Measurements from ENCODE around the gene CNTN1. TPM values are rescaled to one million over a fixed set of nuclear protein-coding genes. Genes with fewer than 3 reads are reported as not detected.

Gene CNTN1
- total RNA-seq, 1 experiment from 2014 or later, result 6.5 TPM

DNA sequence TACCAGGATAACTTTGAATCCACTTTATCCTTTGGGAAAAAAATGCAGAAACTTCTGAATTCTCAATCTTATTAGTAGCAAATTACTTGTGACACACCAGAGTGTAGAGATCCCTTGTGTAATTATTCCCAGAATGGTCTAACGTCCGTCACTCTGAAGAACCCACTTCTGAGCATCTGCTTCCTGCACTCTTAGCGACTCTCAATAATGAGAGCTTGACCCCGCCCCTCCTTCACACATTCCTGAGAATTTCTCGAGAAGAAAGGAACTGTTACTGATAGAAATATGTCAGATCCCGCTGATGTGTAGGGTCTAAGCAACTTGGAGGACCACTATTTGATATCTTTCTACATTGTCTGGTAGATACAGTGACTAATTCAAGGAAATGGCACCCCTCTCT is 277.6 kb downstream of the CNTN1 start:
- H3K79me1 ChIP-seq (ENCODE audit: insufficient read depth, low read depth, low read length, poor library complexity, severe bottlenecking), result no peaks in the 10 kb centered on the region
- peak; percentile 32 for DNase-seq
- no peaks in the 10 kb centered on the region for H4K20me1 ChIP-seq (ENCODE audit: control insufficient read depth, insufficient read depth, insufficient read length)
- Mint-ChIP-seq H3K27ac (no peak overlapping the region), H3K36me3 (ENCODE audit: insufficient read depth in 1 of 3, low read depth in 3 of 3) (no peaks in the 10 kb centered on the region), H3K4me1 (peaks cover 9 to 10% of the 10 kb centered on the region in 2 experiments), H3K27me3 (ENCODE audit: low read depth) (no peaks in the 10 kb centered on the region), H3K9me3 (no peaks in the 10 kb centered on the region), H3K4me3 (no peak overlapping the region)
- H3K14ac ChIP-seq (ENCODE audit: insufficient read depth, low read length), result no peak overlapping the region
- no peak overlapping the region for H2BK120ac ChIP-seq (ENCODE audit: low read depth, low read length, poor library complexity, severe bottlenecking)
- no peak overlapping the region for H4K91ac ChIP-seq (ENCODE audit: insufficient read length, low read depth, low read length)
- no peak overlapping the region for H2BK12ac ChIP-seq (ENCODE audit: insufficient read length, low read depth, low read length)
- no peak overlapping the region for H3K4me2 ChIP-seq (ENCODE audit: insufficient read depth, insufficient read length, low read length)
- no peak overlapping the region for H3K27ac ChIP-seq (ENCODE audit: insufficient read length, low read depth, low read length)
- H3K4me1 ChIP-seq (ENCODE audit: insufficient read depth, low read length), result no peaks in the 10 kb centered on the region
- no peaks in the 10 kb centered on the region for H3K23me2 ChIP-seq (ENCODE audit: insufficient read length, low read depth, low read length, poor library complexity, severe bottlenecking)
- no peak overlapping the region for H2AK5ac ChIP-seq (ENCODE audit: insufficient read length, low read length)
- H3T11ph ChIP-seq (ENCODE audit: low read length), result no peak overlapping the region
- no peak overlapping the region for H3K23ac ChIP-seq (ENCODE audit: insufficient read length, low read depth, low read length)
- WGBS (ENCODE audit: extremely low coverage, insufficient read length, low lambda C conversion rate), result no CpG with 5 or more reads among the region's 6 CpGs
- H3K56ac ChIP-seq (ENCODE audit: insufficient read length, low read depth, low read length), result no peak overlapping the region
- no peaks in the 10 kb centered on the region for H3K79me2 ChIP-seq (ENCODE audit: insufficient read depth, low read length)
- no peak overlapping the region for H2BK15ac ChIP-seq (ENCODE audit: low read depth, low read length)
- TF ChIP-seq, protein P1, sequence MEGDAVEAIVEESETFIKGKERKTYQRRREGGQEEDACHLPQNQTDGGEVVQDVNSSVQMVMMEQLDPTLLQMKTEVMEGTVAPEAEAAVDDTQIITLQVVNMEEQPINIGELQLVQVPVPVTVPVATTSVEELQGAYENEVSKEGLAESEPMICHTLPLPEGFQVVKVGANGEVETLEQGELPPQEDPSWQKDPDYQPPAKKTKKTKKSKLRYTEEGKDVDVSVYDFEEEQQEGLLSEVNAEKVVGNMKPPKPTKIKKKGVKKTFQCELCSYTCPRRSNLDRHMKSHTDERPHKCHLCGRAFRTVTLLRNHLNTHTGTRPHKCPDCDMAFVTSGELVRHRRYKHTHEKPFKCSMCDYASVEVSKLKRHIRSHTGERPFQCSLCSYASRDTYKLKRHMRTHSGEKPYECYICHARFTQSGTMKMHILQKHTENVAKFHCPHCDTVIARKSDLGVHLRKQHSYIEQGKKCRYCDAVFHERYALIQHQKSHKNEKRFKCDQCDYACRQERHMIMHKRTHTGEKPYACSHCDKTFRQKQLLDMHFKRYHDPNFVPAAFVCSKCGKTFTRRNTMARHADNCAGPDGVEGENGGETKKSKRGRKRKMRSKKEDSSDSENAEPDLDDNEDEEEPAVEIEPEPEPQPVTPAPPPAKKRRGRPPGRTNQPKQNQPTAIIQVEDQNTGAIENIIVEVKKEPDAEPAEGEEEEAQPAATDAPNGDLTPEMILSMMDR (conservative IDR thresholded peaks at IDR 0.05), result no peak
- H3K18ac ChIP-seq (ENCODE audit: insufficient read length, low read depth, low read length), result no peak overlapping the region
- no peak overlapping the region for H2BK20ac ChIP-seq (ENCODE audit: low read depth, low read length, poor library complexity, severe bottlenecking)
- H3K27me3 ChIP-seq (ENCODE audit: insufficient read depth, low read length), result no peaks in the 10 kb centered on the region
- H3K9ac ChIP-seq (ENCODE audit: extremely low read depth, insufficient read length, low read length), result no peak overlapping the region
- H3K9me3 ChIP-seq (ENCODE audit: control insufficient read depth, low read depth, low read length), result no peaks in the 10 kb centered on the region
- H4K5ac ChIP-seq (ENCODE audit: insufficient read length, low read depth, low read length), result no peak overlapping the region
- no peak overlapping the region for H4K8ac ChIP-seq (replicated peaks; ENCODE audit: insufficient read length, low read depth, low read length)
- no peak overlapping the region for H2AFZ ChIP-seq (ENCODE audit: low read length)
- no peak overlapping the region for H3K4ac ChIP-seq (ENCODE audit: low read depth, low read length)
- no peak overlapping the region for H2BK5ac ChIP-seq (ENCODE audit: insufficient read length, low read length)

All from H9 (cell line).